Sigmoid colon (tissue), 7 donors: ENCODE data around the gene MYL6B. TPM values are rescaled to one million over a fixed set of nuclear protein-coding genes. Genes with fewer than 3 reads are reported as not detected.
A peak's percentile ranks its signal among the peaks of the same experiment; 100 is the strongest.

Experiments used
- DNase-seq: peaks from one replicate; pipeline ENCODE4 v3.0.0-alpha.2; 2019
- H3K27ac ChIP-seq, 4 donors: fragments of 200-600 bp; sonication (generic); one replicate each; pipeline ENCODE4 v1.5.1; 2016 to 2019; ENCODE audit warnings: mild to moderate bottlenecking in 1 of 4
- H3K27me3 ChIP-seq, 3 donors: fragments of 200-600 bp; sonication (generic); one replicate each; pipeline ENCODE4 v1.5.1; 2019; ENCODE audit warnings: mild to moderate bottlenecking in 1 of 3
- H3K36me3 ChIP-seq, 4 donors: fragments of 200-600 bp; sonication (generic); one replicate each; pipeline ENCODE4 v1.5.1; 2016 to 2019
- H3K4me1 ChIP-seq, 4 donors: fragments of 200-600 bp; sonication (generic); one replicate each; pipeline ENCODE4 v1.5.1; 2017 to 2019
- H3K4me3 ChIP-seq, 4 donors: fragments of 200-600 bp; sonication (generic); one replicate each; pipeline ENCODE4 v1.5.1; 2017 to 2019; ENCODE audit warnings: mild to moderate bottlenecking in 2 of 4, moderate library complexity in 1 of 4
- H3K9me3 ChIP-seq, 4 donors: fragments of 200-600 bp in 3 of 4; sonication (generic) in 3 of 4; one replicate each; pipeline versions ENCODE4 v1.5.1 to v1.6.1; 2013 to 2019
- CTCF ChIP-seq, 4 experiments: fragments of 450-650 bp in 3 of 4; fragments of 200-600 bp in 1 of 4; IDR thresholded peaks; one replicate each; pipeline ENCODE4 v1.5.1; 2016 to 2019; ENCODE audit warnings: antibody characterized with exemption in 4 of 4, mild to moderate bottlenecking in 3 of 4, moderate library complexity in 2 of 4
- EP300 ChIP-seq, 4 donors: sonication (generic); formaldehyde crosslinking; IDR thresholded peaks; one replicate each; pipeline ENCODE4 v1.6.1; 2017; ENCODE audit warnings: antibody characterized with exemption in 4 of 4
- POLR2A ChIP-seq, 2 donors: fragments of 450-650 bp; IDR thresholded peaks; one replicate each; pipeline ENCODE4 v1.6.1; 2016; ENCODE audit warnings: antibody characterized with exemption in 2 of 2, mild to moderate bottlenecking in 2 of 2, moderate library complexity in 2 of 2
- POLR2AphosphoS5 ChIP-seq, 4 donors: sonication (generic); formaldehyde crosslinking; IDR thresholded peaks; one replicate each; pipeline ENCODE4 v1.6.1; 2017; ENCODE audit warnings: antibody characterized with exemption in 4 of 4
- WGBS, 2 donors: extraction: QIAGEN DNeasy Blood & Tissue Kit; methylation state at CpG; one replicate each; pipeline ENCODE4 v1.1.7; 2013; 5-methylcytosine and 5-hydroxymethylcytosine counted together
- intact Hi-C: fragments of 100-400 bp; cut with DNase I; formaldehyde crosslinking; loops from one replicate; pipeline ENCODE4 v1.15.1; 2023
- polyA plus RNA-seq, 3 donors: library from polyadenylated mRNA; stranded (reverse); fragments of 200-250 nt; gene quantifications; one replicate each; pipeline ENCODE4 v1.2.3, GENCODE V29; 2013
- total RNA-seq, 4 donors: library from RNA; depleted of rRNA; stranded (reverse); fragments of >200 nt; gene quantifications; one replicate each; pipeline ENCODE4 v1.1.0, GENCODE V29; 2016
- donor health status: healthy with polysubstance abuse.
- donor health status: Bipolar disorder and iron deficiency.
- donor health status: healthy.

The MYL6B gene
- total and polyA plus RNA-seq, 7 donors, result 26.4 to 90.6 (median 51.4) TPM

GRCh38 chr12:56122637-56123036 lies 29.8 kb upstream of the MYL6B start:
- no peak overlapping the region for H3K4me3 ChIP-seq
- H3K4me1 ChIP-seq, result peaks cover 0 to 60% (median 45%) of the 10 kb centered on the region in 4 donors
- peak overlapping the region; percentile 29 to 55 (median 49) for H3K27ac ChIP-seq
- WGBS, 2 donors, result 70 to 79% methylated on average over 2 of the region's 2 CpGs
- H3K9me3 ChIP-seq, result no peaks in the 10 kb centered on the region
- peaks cover 10 to 23% (median 13%) of the 10 kb centered on the region in 4 donors for H3K36me3 ChIP-seq
- TF ChIP-seq POLR2A (IDR thresholded peaks at IDR 0.05), result no peak
- no peak for TF ChIP-seq POLR2AphosphoS5 (IDR thresholded peaks at IDR 0.05)
- no peak for TF ChIP-seq EP300 (IDR thresholded peaks at IDR 0.05)
- TF ChIP-seq CTCF (IDR thresholded peaks at IDR 0.05), result no peak
- no peak for DNase-seq
- intact Hi-C loops, result loop anchor here (10.0 kb wide), 1 partner anchor 342 kb away; the partner anchor contains the start of gene SPRYD4
- H3K27me3 ChIP-seq, result no peaks in the 10 kb centered on the region

GRCh38 chr12:56124133-56124532 lies 28.3 kb upstream of the MYL6B start:
- peaks cover 0 to 53% (median 40%) of the 10 kb centered on the region in 4 donors for H3K4me1 ChIP-seq
- no peak overlapping the region for H3K4me3 ChIP-seq
- peak overlapping the region in 1 of 4 donors; percentile 95 for H3K27ac ChIP-seq
- TF ChIP-seq POLR2A (IDR thresholded peaks at IDR 0.05) (no peak), POLR2AphosphoS5 (IDR thresholded peaks at IDR 0.05) (no peak), CTCF (IDR thresholded peaks at IDR 0.05) (no peak), EP300 (IDR thresholded peaks at IDR 0.05) (no peak)
- intact Hi-C loops, result loop anchor here (10.0 kb wide), 1 partner anchor 341 kb away; the partner anchor contains the start of gene SPRYD4
- H3K36me3 ChIP-seq, result peaks cover 10 to 23% (median 13%) of the 10 kb centered on the region in 4 donors
- H3K9me3 ChIP-seq, result no peaks in the 10 kb centered on the region
- WGBS, 2 donors, result 86 to 87% methylated on average over 4 of the region's 4 CpGs
- DNase-seq, result no peak
- no peaks in the 10 kb centered on the region for H3K27me3 ChIP-seq

GRCh38 chr12:56126732-56127239 lies 25.6 kb upstream of the MYL6B start:
- WGBS, 2 donors, result 49 to 54% methylated on average over 3 of the region's 3 CpGs
- Histone ChIP-seq H3K9me3 (no peaks in the 10 kb centered on the region), H3K4me1 (peaks cover 0 to 56% (median 38%) of the 10 kb centered on the region in 4 donors), H3K27ac (peak overlapping the region; percentile 90 to 96 (median 93)), H3K4me3 (peak overlapping the region in 1 of 4 donors; percentile 48), H3K27me3 (no peaks in the 10 kb centered on the region), H3K36me3 (peaks cover 11 to 20% (median 15%) of the 10 kb centered on the region in 4 donors)
- no peak for DNase-seq
- intact Hi-C loops, result loop anchor here (10.0 kb wide), 1 partner anchor 338 kb away; the partner anchor contains the start of gene SPRYD4
- TF ChIP-seq POLR2AphosphoS5 (IDR thresholded peaks at IDR 0.05), result no peak
- TF ChIP-seq CTCF (IDR thresholded peaks at IDR 0.05), result no peak
- TF ChIP-seq EP300 (IDR thresholded peaks at IDR 0.05), result no peak
- no peak for TF ChIP-seq POLR2A (IDR thresholded peaks at IDR 0.05)

GRCh38 chr12:56127485-56127887 lies 24.9 kb upstream of the MYL6B start:
- Histone ChIP-seq H3K36me3 (peaks cover 18 to 22% (median 21%) of the 10 kb centered on the region in 4 donors), H3K27ac (peak overlapping the region; percentile 90 to 96 (median 93)), H3K9me3 (no peaks in the 10 kb centered on the region), H3K4me1 (peaks cover 0 to 50% (median 34%) of the 10 kb centered on the region in 4 donors), H3K4me3 (peak overlapping the region; percentile 23 to 76 (median 42)), H3K27me3 (no peaks in the 10 kb centered on the region)
- intact Hi-C loops, result loop anchor here (10.0 kb wide), 1 partner anchor 337 kb away; the partner anchor contains the start of gene SPRYD4
- no peak for DNase-seq
- TF ChIP-seq POLR2AphosphoS5 (IDR thresholded peaks at IDR 0.05) (peak in 1 of 4 donors; percentile 48), CTCF (IDR thresholded peaks at IDR 0.05) (no peak)
- WGBS, 2 donors, result 1 to 2% methylated on average over 8 of the region's 8 CpGs
